ENCODE measurements around the gene ST3GAL5. TPM values are rescaled to one million over a fixed set of nuclear protein-coding genes. Genes with fewer than 3 reads are reported as not detected.

The ST3GAL5 gene
- total RNA-seq, 3 donors from 2014 or later: 3.6 to 5.3 (median 4.4) TPM

- Mint-ChIP-seq H3K36me3 (ENCODE audit: insufficient read depth) (no peaks in the 10 kb centered on the region), H3K4me3 (no peak overlapping the region), H3K4me1 (ENCODE audit: low read depth) (peaks cover 7% of the 10 kb centered on the region), H3K27me3 (ENCODE audit: low read depth) (peaks cover 3% of the 10 kb centered on the region), H3K9me3 (no peaks in the 10 kb centered on the region)
- no peak for DNase-seq
- ATAC-seq: no peak
Observed at GRCh38 chr2:85925216-85925671, 36.5 kb upstream of the ST3GAL5 start.

- DNase-seq (no peak), ATAC-seq (no peak)
- peaks cover 7% of the 10 kb centered on the region for H3K4me1 Mint-ChIP-seq (ENCODE audit: low read depth)
- H3K4me3 Mint-ChIP-seq: no peak overlapping the region
- H3K27me3 Mint-ChIP-seq (ENCODE audit: low read depth): peaks cover 3% of the 10 kb centered on the region
- no peaks in the 10 kb centered on the region for H3K9me3 Mint-ChIP-seq
- H3K36me3 Mint-ChIP-seq (ENCODE audit: insufficient read depth): no peaks in the 10 kb centered on the region
Observed at GRCh38 chr2:85924522-85924921, 35.7 kb upstream of the ST3GAL5 start.

GRCh38 chr2:85922199-85922598, 33.4 kb upstream of the ST3GAL5 start:
- H3K36me3 Mint-ChIP-seq (ENCODE audit: insufficient read depth): no peaks in the 10 kb centered on the region
- no peaks in the 10 kb centered on the region for H3K9me3 Mint-ChIP-seq
- no peak overlapping the region for H3K4me3 Mint-ChIP-seq
- no peak for DNase-seq
- peaks cover 3% of the 10 kb centered on the region for H3K27me3 Mint-ChIP-seq (ENCODE audit: low read depth)
- ATAC-seq: no peak
- H3K4me1 Mint-ChIP-seq (ENCODE audit: low read depth): peaks cover 4% of the 10 kb centered on the region

GRCh38 chr2:85921659-85922058, 32.9 kb upstream of the ST3GAL5 start:
- Mint-ChIP-seq H3K27me3 (ENCODE audit: low read depth) (peaks cover 3% of the 10 kb centered on the region), H3K9me3 (no peaks in the 10 kb centered on the region), H3K36me3 (ENCODE audit: insufficient read depth) (no peaks in the 10 kb centered on the region)

GRCh38 chr2:85920810-85921545, 32.2 kb upstream of the ST3GAL5 start:
- Mint-ChIP-seq H3K4me1 (ENCODE audit: low read depth) (peaks cover 4% of the 10 kb centered on the region), H3K9me3 (no peaks in the 10 kb centered on the region), H3K36me3 (ENCODE audit: insufficient read depth) (no peaks in the 10 kb centered on the region), H3K27me3 (ENCODE audit: low read depth) (peaks cover 3% of the 10 kb centered on the region), H3K4me3 (no peak overlapping the region)
- ATAC-seq (no peak), DNase-seq (no peak)

More at GRCh38 chr2:85921659-85922058, 32.9 kb upstream of the ST3GAL5 start:
- no peak for DNase-seq
- no peak for ATAC-seq
- peaks cover 4% of the 10 kb centered on the region for H3K4me1 Mint-ChIP-seq (ENCODE audit: low read depth)
- H3K4me3 Mint-ChIP-seq: no peak overlapping the region

- no peak for ATAC-seq
- Mint-ChIP-seq H3K4me1 (ENCODE audit: low read depth) (no peaks in the 10 kb centered on the region), H3K36me3 (ENCODE audit: insufficient read depth) (no peaks in the 10 kb centered on the region), H3K9me3 (no peaks in the 10 kb centered on the region), H3K27me3 (ENCODE audit: low read depth) (no peaks in the 10 kb centered on the region), H3K4me3 (no peak overlapping the region)
- DNase-seq: no peak
Observed at GRCh38 chr2:85917887-85918795, 29.4 kb upstream of the ST3GAL5 start.

- Mint-ChIP-seq H3K27me3 (ENCODE audit: low read depth) (no peaks in the 10 kb centered on the region), H3K36me3 (ENCODE audit: insufficient read depth) (no peaks in the 10 kb centered on the region), H3K4me3 (no peak overlapping the region), H3K9me3 (no peaks in the 10 kb centered on the region), H3K4me1 (ENCODE audit: low read depth) (no peaks in the 10 kb centered on the region)
- DNase-seq (no peak), ATAC-seq (no peak)
Observed at GRCh38 chr2:85915606-85916303, 27.0 kb upstream of the ST3GAL5 start.

GRCh38 chr2:85914922-85915321, 26.1 kb upstream of the ST3GAL5 start:
- DNase-seq (no peak), ATAC-seq (no peak)
- H3K4me1 Mint-ChIP-seq (ENCODE audit: low read depth): no peaks in the 10 kb centered on the region
- H3K9me3 Mint-ChIP-seq: no peaks in the 10 kb centered on the region
- no peaks in the 10 kb centered on the region for H3K27me3 Mint-ChIP-seq (ENCODE audit: low read depth)
- no peaks in the 10 kb centered on the region for H3K36me3 Mint-ChIP-seq (ENCODE audit: insufficient read depth)
- H3K4me3 Mint-ChIP-seq: no peak overlapping the region

- Mint-ChIP-seq H3K36me3 (ENCODE audit: insufficient read depth) (no peaks in the 10 kb centered on the region), H3K4me1 (ENCODE audit: low read depth) (no peaks in the 10 kb centered on the region), H3K4me3 (no peak overlapping the region), H3K9me3 (no peaks in the 10 kb centered on the region), H3K27me3 (ENCODE audit: low read depth) (no peaks in the 10 kb centered on the region)
- DNase-seq (no peak), ATAC-seq (no peak)
Observed at GRCh38 chr2:85913884-85914881, 25.4 kb upstream of the ST3GAL5 start.

GRCh38 chr2:85911814-85912692, 23.3 kb upstream of the ST3GAL5 start:
- H3K9me3 Mint-ChIP-seq: no peaks in the 10 kb centered on the region
- H3K27me3 Mint-ChIP-seq (ENCODE audit: low read depth): no peaks in the 10 kb centered on the region
- H3K4me3 Mint-ChIP-seq: no peak overlapping the region
- H3K36me3 Mint-ChIP-seq (ENCODE audit: insufficient read depth): no peaks in the 10 kb centered on the region
- H3K4me1 Mint-ChIP-seq (ENCODE audit: low read depth): no peaks in the 10 kb centered on the region
- DNase-seq (no peak), ATAC-seq (no peak)

GRCh38 chr2:85911097-85911496, 22.3 kb upstream of the ST3GAL5 start:
- ATAC-seq (no peak), DNase-seq (no peak)
- no peaks in the 10 kb centered on the region for H3K9me3 Mint-ChIP-seq
- no peak overlapping the region for H3K4me3 Mint-ChIP-seq
- no peaks in the 10 kb centered on the region for H3K27me3 Mint-ChIP-seq (ENCODE audit: low read depth)
- no peaks in the 10 kb centered on the region for H3K36me3 Mint-ChIP-seq (ENCODE audit: insufficient read depth)
- no peaks in the 10 kb centered on the region for H3K4me1 Mint-ChIP-seq (ENCODE audit: low read depth)

- DNase-seq (no peak), ATAC-seq (no peak)
- Mint-ChIP-seq H3K9me3 (no peaks in the 10 kb centered on the region), H3K4me3 (no peak overlapping the region), H3K27me3 (ENCODE audit: low read depth) (no peaks in the 10 kb centered on the region), H3K36me3 (ENCODE audit: insufficient read depth) (peaks cover 1% of the 10 kb centered on the region), H3K4me1 (ENCODE audit: low read depth) (no peaks in the 10 kb centered on the region)
Observed at GRCh38 chr2:85909005-85909404, 20.2 kb upstream of the ST3GAL5 start.

GRCh38 chr2:85908506-85908905, 19.7 kb upstream of the ST3GAL5 start:
- Mint-ChIP-seq H3K27me3 (ENCODE audit: low read depth) (no peaks in the 10 kb centered on the region), H3K4me1 (ENCODE audit: low read depth) (no peaks in the 10 kb centered on the region), H3K4me3 (no peak overlapping the region), H3K9me3 (no peaks in the 10 kb centered on the region), H3K36me3 (ENCODE audit: insufficient read depth) (peaks cover 1% of the 10 kb centered on the region)
- ATAC-seq (no peak), DNase-seq (no peak)

Measured in activated T-cell treated with anti-CD3 and anti-CD28 coated beads, Interleukin-2, amount 50 U/mL, for 4 hours (primary cell).